NT2/D1 (cell line): ENCODE results near the gene LRMDA.

Experiments used
- YY1 ChIP-seq: IDR thresholded peaks from 2 replicates; pipeline ENCODE4 v1.6.1; 2011; ENCODE audit not compliant: insufficient read length, insufficient read depth
- ZNF274 ChIP-seq: IDR thresholded peaks from 2 replicates; pipeline ENCODE4 v1.6.1; 2011; ENCODE audit warnings: mild to moderate bottlenecking, low read depth, low read length

GRCh38 chr10:76188216-76188615, 756.8 kb downstream of the LRMDA start:
- TF ChIP-seq ZNF274 (no peak), YY1 (no peak)
